Nephron (organoid): ENCODE results near the gene KCNE4.

Experiments used
- H3K27ac Mint-ChIP-seq, 3 experiments: 2 replicates each; pipeline ENCODE4 v1.8.0; 2020; ENCODE audit warnings: mixed read lengths in 3 of 3, mild to moderate bottlenecking in 2 of 3, moderate library complexity in 1 of 3
- H3K27me3 Mint-ChIP-seq: 2 replicates; pipeline ENCODE4 v1.8.0; 2021; ENCODE audit warnings: low read depth, mild to moderate bottlenecking, moderate library complexity, mixed read lengths
- H3K36me3 Mint-ChIP-seq: 2 replicates; pipeline ENCODE4 v1.8.0; 2020; ENCODE audit warnings: low read depth, mixed read lengths
- H3K4me1 Mint-ChIP-seq: 2 replicates; pipeline ENCODE4 v1.8.0; 2020; ENCODE audit warnings: mixed read lengths
- H3K4me3 Mint-ChIP-seq, 3 experiments: 2 replicates each; pipeline ENCODE4 v1.8.0; 2020; ENCODE audit warnings: mild to moderate bottlenecking in 3 of 3, mixed read lengths in 3 of 3, moderate library complexity in 2 of 3
- H3K9me3 Mint-ChIP-seq: 2 replicates; pipeline ENCODE4 v1.8.0; 2020; ENCODE audit warnings: mixed read lengths
- CTCF ChIP-seq, 3 experiments: fragments of 200-600 bp; sonication (generic); IDR thresholded peaks; one replicate each; pipeline ENCODE4 v1.5.0; 2021; ENCODE audit warnings: antibody characterized with exemption in 3 of 3; ENCODE audit not compliant: unreplicated experiment in 3 of 3

Gene KCNE4

GRCh38 chr2:223086370-223086981 is 34.5 kb downstream of the KCNE4 start:
- no peak for TF ChIP-seq CTCF (IDR thresholded peaks at IDR 0.05; ENCODE audit: unreplicated experiment in 3 of 3)
- no peak overlapping the region for H3K4me3 Mint-ChIP-seq
- peaks cover 3% of the 10 kb centered on the region for H3K27me3 Mint-ChIP-seq
- peaks cover 34% of the 10 kb centered on the region for H3K4me1 Mint-ChIP-seq
- peak overlapping the region in 2 of 3 experiments; percentile 15 to 61 for H3K27ac Mint-ChIP-seq
- no peaks in the 10 kb centered on the region for H3K9me3 Mint-ChIP-seq
- H3K36me3 Mint-ChIP-seq, result no peaks in the 10 kb centered on the region

GRCh38 chr2:223087466-223087865 is 35.5 kb downstream of the KCNE4 start:
- no peak for TF ChIP-seq CTCF (IDR thresholded peaks at IDR 0.05; ENCODE audit: unreplicated experiment in 3 of 3)
- Mint-ChIP-seq H3K27ac (no peak overlapping the region), H3K27me3 (peaks cover 3% of the 10 kb centered on the region), H3K4me1 (peaks cover 43% of the 10 kb centered on the region), H3K9me3 (no peaks in the 10 kb centered on the region), H3K4me3 (no peak overlapping the region), H3K36me3 (no peaks in the 10 kb centered on the region)

- no peak overlapping the region for H3K4me3 Mint-ChIP-seq
- no peak overlapping the region for H3K27ac Mint-ChIP-seq
- no peak for TF ChIP-seq CTCF (IDR thresholded peaks at IDR 0.05; ENCODE audit: unreplicated experiment in 3 of 3)
- no peaks in the 10 kb centered on the region for H3K9me3 Mint-ChIP-seq
- no peaks in the 10 kb centered on the region for H3K36me3 Mint-ChIP-seq
- peaks cover 3% of the 10 kb centered on the region for H3K27me3 Mint-ChIP-seq
- peaks cover 56% of the 10 kb centered on the region for H3K4me1 Mint-ChIP-seq
These were observed 36.9 kb downstream of the KCNE4 start for GRCh38 chr2:223088866-223089265.

GRCh38 chr2:223090039-223090438 is 38.0 kb downstream of the KCNE4 start:
- H3K27me3 Mint-ChIP-seq, result peaks cover 3% of the 10 kb centered on the region

GRCh38 chr2:223090540-223091235 is 38.7 kb downstream of the KCNE4 start:
- Mint-ChIP-seq H3K4me1 (peaks cover 64% of the 10 kb centered on the region), H3K27me3 (peaks cover 3% of the 10 kb centered on the region), H3K9me3 (no peaks in the 10 kb centered on the region), H3K4me3 (no peak overlapping the region), H3K27ac (peak overlapping the region in 2 of 3 experiments; percentile 32 to 75), H3K36me3 (no peaks in the 10 kb centered on the region)
- no peak for TF ChIP-seq CTCF (IDR thresholded peaks at IDR 0.05; ENCODE audit: unreplicated experiment in 3 of 3)

More at GRCh38 chr2:223090039-223090438, 38.0 kb downstream of the KCNE4 start:
- no peaks in the 10 kb centered on the region for H3K9me3 Mint-ChIP-seq
- H3K27ac Mint-ChIP-seq, result peak overlapping the region in 2 of 3 experiments; percentile 32 to 75
- no peak for TF ChIP-seq CTCF (IDR thresholded peaks at IDR 0.05; ENCODE audit: unreplicated experiment in 3 of 3)
- H3K4me3 Mint-ChIP-seq, result no peak overlapping the region
- H3K36me3 Mint-ChIP-seq, result no peaks in the 10 kb centered on the region
- peaks cover 60% of the 10 kb centered on the region for H3K4me1 Mint-ChIP-seq

- H3K4me3 Mint-ChIP-seq, result no peak overlapping the region
- no peaks in the 10 kb centered on the region for H3K36me3 Mint-ChIP-seq
- peaks cover 62% of the 10 kb centered on the region for H3K4me1 Mint-ChIP-seq
- no peak overlapping the region for H3K27ac Mint-ChIP-seq
- no peak for TF ChIP-seq CTCF (IDR thresholded peaks at IDR 0.05; ENCODE audit: unreplicated experiment in 3 of 3)
- H3K27me3 Mint-ChIP-seq, result no peaks in the 10 kb centered on the region
- no peaks in the 10 kb centered on the region for H3K9me3 Mint-ChIP-seq
These were observed 40.7 kb downstream of the KCNE4 start for GRCh38 chr2:223092667-223093066.
